ENCODE results near the gene ABCA4.
A peak's percentile ranks its signal among the peaks of the same experiment; 100 is the strongest.

The ABCA4 gene

DNA sequence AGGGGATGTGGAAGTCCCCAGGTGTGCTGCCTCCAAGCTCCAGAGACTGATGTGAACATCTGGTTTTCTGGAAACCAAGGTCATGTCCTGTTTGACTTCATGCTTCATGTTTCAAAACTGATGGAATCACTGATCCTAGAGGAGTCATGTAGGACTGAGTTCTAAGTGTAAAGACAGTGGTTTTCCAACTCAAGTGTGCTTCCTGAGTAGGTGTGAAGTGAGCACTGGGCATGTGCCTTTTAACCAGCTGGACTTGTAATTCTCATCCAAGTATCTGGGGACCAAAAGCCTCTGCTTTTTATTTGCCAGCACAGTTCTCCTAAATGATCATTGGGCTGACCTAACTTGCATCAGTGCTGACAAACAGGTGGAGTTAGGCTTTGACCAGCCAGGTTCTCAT, 36.9 kb downstream of the ABCA4 start:
- TF ChIP-seq, protein P1, sequence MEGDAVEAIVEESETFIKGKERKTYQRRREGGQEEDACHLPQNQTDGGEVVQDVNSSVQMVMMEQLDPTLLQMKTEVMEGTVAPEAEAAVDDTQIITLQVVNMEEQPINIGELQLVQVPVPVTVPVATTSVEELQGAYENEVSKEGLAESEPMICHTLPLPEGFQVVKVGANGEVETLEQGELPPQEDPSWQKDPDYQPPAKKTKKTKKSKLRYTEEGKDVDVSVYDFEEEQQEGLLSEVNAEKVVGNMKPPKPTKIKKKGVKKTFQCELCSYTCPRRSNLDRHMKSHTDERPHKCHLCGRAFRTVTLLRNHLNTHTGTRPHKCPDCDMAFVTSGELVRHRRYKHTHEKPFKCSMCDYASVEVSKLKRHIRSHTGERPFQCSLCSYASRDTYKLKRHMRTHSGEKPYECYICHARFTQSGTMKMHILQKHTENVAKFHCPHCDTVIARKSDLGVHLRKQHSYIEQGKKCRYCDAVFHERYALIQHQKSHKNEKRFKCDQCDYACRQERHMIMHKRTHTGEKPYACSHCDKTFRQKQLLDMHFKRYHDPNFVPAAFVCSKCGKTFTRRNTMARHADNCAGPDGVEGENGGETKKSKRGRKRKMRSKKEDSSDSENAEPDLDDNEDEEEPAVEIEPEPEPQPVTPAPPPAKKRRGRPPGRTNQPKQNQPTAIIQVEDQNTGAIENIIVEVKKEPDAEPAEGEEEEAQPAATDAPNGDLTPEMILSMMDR (conservative IDR thresholded peaks at IDR 0.05; ENCODE audit: low read depth, low read length) = no peak
- no peak overlapping the region for H3K4me3 ChIP-seq (ENCODE audit: low read depth, low read length)
- peak; percentile 23 for DNase-seq (ENCODE audit: low read depth)

DNA sequence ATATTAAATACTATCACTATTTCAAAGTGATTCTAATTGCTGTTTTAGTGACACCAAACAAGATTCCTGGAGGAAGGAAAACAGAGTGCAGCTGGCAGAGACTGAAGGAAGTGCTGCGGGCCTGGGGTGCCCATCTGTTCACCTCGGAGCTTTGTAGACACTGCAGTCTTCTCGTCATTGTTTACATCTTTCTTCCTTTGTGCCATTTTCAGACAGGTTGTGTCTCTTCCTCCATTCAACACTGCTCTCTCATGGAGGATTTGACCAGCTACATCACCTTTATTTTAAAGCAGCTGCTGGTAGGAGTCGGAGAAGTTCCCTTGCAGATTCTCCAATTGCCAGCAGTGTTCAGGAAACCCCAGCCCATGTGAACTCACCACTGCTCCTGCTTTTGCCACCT, 37.3 kb downstream of the ABCA4 start:
- TF ChIP-seq, protein P1 (conservative IDR thresholded peaks at IDR 0.05; ENCODE audit: low read depth, low read length) = no peak
- DNase-seq (ENCODE audit: low read depth) = no peak
- H3K4me3 ChIP-seq (ENCODE audit: low read depth, low read length) = no peak overlapping the region

DNA sequence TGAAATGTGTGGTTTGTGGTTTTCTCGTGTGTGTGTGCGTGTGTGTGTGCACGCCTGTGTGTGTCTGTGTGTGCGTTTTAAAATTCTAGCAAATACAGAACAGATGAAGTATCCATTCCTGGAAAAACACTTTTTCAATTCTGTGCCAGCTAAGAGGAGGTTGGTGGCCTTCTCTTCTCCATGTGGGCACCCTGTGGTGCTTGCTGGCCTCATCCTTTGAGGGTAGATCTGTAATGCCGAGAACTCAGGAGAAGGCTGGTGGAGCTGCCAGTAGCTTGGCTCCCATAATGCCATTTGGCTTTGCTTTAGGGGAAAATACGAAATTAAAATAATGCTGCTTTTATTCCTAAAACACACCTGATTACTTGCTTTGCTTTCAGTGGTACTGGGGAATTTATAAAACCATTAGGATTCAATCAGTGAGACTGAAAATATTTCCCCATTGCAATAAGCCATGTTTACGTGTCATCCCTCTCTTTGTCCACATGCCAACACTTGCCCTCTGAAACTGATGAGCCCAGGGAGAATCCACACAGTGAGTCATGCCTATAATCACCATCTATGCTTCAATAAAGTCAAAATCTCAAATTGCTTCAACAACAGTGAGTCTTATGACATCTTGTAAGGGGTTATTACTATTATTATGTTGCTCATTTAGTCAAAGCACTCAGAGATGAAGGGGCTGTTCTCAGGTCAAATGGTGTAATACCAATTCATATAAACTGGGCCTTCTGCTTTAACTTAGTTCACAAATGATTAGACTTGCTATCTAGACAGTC, 39.2 kb downstream of the ABCA4 start:
- no peak overlapping the region for H3K4me3 ChIP-seq (ENCODE audit: low read depth, low read length)
- TF ChIP-seq, protein P1 (conservative IDR thresholded peaks at IDR 0.05; ENCODE audit: low read depth, low read length) = no peak
- DNase-seq (ENCODE audit: low read depth) = peak; percentile 90

DNA sequence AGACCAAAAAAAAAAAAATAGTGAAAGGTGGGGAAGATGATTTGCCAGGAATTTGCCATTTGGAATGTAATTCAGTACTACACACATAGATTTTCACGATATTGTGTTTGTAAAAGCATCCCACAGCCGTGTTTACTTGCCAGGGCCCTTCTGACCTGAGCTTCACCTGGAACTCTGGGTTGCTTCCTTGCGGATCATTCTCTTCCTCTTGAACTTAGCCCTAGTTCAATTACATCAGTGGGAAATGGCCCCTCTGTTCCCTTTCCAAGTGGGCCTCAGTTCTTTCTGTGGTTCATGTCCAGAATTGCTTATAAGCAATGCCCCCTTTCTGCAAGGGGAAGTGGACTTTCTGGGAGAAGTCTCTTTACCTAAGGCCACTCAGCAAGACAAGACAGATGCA, 41.0 kb downstream of the ABCA4 start:
- TF ChIP-seq, protein P1 (conservative IDR thresholded peaks at IDR 0.05; ENCODE audit: low read depth, low read length) = no peak
- H3K4me3 ChIP-seq (ENCODE audit: low read depth, low read length) = no peak overlapping the region

DNA sequence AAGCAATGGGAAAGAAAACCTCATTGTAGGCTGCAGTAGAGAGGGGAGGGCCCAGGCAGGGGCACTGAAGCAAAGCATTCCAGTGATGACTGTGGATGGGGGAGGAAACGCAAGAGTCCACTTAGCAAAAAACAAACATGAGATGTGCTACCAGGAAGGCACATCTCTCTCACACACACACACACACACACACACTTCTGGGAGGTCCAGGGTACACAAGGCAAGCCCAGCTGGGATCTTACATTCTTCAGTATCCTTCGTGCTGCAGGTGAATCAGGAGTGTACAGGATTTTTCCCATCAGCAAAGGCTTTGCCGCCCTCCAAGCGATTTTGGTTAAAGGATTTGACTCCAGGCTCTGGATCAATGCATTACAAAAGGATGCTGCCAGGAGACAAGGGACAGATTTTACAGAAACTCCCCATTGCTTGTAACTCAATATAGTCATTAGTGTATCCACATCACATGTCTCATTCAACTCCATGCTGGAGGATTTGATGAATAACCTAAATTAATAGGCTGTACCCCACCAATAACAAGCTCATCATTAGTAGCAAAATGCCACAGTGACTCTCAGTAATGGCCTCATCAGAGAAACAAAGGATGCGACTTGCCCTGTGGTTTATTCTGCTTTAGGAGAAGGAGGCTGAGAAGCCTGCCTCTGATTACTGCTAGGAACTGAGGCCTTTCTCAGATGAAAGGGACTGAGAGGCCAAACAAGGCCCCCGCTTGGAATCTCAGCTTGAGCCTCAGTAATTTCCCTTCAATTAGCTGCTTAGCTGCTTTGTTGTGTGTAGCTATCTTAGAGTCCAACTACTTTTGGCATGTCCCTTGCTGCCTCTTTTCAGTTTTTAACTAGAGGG, 41.6 kb downstream of the ABCA4 start:
- peak; percentile 68 for DNase-seq (ENCODE audit: low read depth)
- no peak overlapping the region for H3K4me3 ChIP-seq (ENCODE audit: low read depth, low read length)
- TF ChIP-seq, protein P1 (conservative IDR thresholded peaks at IDR 0.05; ENCODE audit: low read depth, low read length) = no peak

More for the DNA sequence above, 41.0 kb downstream of the ABCA4 start:
- DNase-seq (ENCODE audit: low read depth) = no peak

DNA sequence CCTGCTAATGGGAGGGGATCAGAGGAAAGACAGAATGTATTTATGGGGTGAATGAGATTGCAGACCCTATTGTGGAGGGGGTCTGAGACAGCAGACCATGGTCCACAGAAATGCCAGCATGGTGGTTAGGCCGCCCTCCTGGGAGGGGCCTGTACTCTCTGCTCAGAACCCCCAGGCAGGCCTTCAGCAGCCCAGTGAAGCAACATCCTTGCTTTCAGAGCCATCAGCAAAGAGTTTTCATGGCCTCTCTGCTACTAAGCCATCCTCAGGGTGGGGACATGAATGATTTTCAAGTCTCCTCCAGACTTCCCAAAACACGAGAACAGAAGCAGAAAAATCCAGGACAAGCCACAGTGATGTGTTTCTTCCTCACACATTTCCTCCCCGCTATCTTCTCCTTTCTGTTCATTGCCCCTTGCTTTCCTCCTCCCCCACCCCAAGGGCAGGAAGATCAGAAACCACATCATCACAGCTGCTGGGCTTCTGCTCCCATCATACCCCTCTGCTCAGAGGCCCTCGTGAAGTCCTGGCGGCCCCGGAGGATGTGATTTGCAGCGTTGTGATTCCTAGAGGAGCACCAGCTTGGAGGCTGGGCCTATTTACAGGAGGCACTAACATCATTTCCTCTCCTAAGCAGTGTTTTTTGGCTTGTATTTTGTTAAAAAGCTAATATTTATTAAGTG, 48.0 kb downstream of the ABCA4 start:
- no peak for DNase-seq (ENCODE audit: low read depth)
- TF ChIP-seq, protein P1 (conservative IDR thresholded peaks at IDR 0.05; ENCODE audit: low read depth, low read length) = no peak
- H3K4me3 ChIP-seq (ENCODE audit: low read depth, low read length) = no peak overlapping the region
